Stimulated activated CD8-positive, alpha-beta memory T cell treated with anti-CD3 and anti-CD28 coated beads, Interleukin-15, amount 100 ng/mL, for 48 hours (primary cell): ENCODE measurements around the gene CFAP65.

Source experiments
- DNase-seq, 2 donors: peaks; one replicate each; pipeline ENCODE4 v3.0.0-alpha.2; 2020; ENCODE audit warnings: low read depth in 2 of 2

Gene CFAP65

DNA sequence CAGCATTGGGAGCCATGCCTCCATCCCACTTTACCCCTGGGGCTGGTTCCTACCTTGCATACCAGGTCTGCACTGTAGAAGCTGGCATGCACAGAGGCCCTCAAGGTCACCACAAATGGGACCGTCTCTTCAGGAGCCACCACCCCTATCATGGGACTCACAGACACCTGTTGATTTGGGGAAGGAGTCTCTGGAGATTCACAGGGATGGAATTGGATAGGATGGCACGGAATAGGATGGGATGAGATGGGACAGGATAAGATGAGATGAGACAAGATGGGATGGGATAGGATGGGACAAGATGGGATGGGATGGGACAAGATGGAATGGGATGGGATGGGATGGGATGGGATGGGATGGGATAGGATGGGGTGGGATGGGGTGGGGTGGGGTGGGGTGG is 32.0 kb downstream of the CFAP65 start:
- no peak for DNase-seq

- no peak for DNase-seq
Observed at GRCh38 chr2:219003979-219004378, 37.3 kb downstream of the CFAP65 start.

DNA sequence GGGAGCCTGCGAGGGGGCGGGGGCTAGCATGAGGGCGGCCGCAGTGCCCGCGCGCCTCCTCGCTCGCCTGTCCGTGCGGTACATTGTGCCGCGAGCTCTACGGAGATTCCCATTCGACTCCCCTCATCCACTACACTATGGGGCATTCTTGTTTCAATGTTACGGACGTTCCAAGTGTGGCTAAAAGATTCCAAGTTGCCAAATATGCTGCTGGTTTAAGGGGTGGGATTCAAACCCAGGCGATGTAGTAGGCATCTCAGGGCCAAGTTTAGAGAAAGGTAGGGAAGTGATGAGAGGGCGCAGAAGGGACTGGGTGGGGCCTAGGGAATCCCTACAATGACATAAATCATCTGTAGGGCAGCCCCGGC is 38.1 kb downstream of the CFAP65 start:
- DNase-seq, result no peak

DNA sequence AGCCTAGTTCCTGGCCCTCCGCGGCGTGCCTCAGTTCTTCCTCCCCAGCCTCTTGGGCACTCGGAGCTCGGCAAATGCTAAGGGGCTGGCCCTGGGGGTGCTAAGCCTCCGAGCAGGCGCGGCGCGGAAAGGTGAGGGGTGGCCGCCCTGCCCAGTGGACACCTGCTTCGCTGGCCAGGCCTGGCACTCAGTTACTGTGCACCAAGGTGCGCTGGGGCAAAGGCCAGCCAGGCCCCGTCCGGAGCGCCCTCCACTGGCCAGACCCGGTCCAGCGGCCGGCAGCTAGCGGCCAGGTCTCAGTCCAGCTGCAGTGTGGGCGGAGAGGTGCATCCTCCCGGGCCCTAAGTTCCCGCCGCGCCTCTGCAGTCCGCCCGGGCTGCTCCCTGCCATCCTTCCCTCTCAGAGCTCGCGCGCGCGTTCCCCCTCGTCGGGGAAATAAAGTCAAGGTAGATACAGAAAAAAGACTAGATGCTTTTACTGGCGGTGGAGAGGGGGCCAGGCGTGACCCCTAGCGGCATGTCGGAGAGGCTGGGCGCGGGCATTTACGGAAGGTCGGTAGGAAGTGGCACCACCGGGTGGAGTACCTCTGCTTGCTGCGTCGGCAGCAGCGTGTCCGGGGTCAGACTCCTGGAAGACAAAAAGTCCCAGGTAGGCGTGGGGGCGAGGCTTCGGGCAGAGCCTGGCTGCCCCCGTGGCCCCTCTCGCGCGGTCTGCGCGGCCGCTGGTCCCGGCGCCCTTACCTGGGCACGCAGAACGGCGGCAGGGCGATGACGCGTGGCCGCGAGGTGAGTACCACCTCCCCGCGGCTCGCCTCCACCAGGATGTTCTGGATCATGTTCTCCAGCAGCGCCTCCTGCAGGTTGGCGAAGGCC is 38.7 kb downstream of the CFAP65 start:
- DNase-seq, result peak in 1 of 2 donors; percentile 43

GRCh38 chr2:219001577-219002394 is 39.5 kb downstream of the CFAP65 start:
- no peak for DNase-seq

DNA sequence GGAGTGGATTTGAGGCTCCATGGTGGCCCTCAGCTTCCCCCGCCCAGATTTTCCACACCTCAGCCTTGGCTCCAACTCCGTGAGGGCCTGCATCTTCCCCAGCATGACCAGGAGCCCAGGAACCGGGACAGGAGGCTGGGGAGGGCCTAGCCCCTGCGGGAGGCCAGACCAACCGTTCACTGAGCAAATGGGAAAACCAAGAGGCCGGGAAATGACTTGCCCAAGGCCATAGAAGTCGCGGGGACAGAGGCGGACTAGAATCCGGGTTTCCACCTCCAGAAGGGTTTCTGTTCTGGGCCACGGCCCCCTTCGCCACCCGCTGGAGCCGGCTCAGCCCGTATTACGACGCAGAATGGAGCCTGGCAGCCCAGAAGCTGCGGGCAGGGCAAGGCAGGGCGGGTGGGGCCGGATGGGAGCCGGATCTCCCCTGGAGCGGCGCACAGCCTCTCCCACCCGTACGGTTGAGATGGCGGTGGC is 40.2 kb downstream of the CFAP65 start:
- DNase-seq, result no peak

GRCh38 chr2:219000569-219000960 is 40.8 kb downstream of the CFAP65 start:
- no peak for DNase-seq

DNA sequence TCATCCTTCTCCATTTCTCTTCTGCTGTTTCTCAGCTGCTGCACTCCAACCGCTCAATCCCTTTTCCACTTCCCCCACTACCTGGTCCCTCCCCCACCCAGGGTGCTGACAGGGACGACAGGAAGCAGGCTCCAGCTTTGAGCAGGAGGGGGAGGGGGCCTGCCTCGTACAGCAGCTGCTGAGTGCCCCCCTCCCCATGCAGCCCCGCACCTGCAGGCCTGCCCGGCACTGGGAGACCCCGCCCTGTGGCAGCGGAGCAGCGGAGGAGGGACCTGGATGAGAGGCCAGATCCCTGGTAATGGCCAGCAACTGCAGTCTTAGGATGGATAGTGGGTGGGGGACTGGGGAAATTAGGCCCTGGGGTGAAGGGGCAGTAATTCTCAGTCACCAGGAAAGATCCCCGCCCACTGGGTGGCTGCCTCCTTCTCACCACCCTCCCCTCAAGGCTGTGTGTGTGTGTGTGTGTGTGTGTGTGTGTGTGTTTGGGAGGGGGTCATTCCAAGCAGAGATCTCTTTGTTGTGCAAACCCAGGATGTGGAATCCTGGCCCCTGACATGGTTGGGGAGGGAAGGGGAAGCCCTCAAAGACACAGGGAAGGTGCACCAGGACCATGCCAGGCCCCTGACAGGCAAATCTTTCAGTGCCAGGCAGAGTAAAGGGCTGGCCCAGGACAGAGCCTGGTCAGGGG is 41.3 kb downstream of the CFAP65 start:
- no peak for DNase-seq

DNA sequence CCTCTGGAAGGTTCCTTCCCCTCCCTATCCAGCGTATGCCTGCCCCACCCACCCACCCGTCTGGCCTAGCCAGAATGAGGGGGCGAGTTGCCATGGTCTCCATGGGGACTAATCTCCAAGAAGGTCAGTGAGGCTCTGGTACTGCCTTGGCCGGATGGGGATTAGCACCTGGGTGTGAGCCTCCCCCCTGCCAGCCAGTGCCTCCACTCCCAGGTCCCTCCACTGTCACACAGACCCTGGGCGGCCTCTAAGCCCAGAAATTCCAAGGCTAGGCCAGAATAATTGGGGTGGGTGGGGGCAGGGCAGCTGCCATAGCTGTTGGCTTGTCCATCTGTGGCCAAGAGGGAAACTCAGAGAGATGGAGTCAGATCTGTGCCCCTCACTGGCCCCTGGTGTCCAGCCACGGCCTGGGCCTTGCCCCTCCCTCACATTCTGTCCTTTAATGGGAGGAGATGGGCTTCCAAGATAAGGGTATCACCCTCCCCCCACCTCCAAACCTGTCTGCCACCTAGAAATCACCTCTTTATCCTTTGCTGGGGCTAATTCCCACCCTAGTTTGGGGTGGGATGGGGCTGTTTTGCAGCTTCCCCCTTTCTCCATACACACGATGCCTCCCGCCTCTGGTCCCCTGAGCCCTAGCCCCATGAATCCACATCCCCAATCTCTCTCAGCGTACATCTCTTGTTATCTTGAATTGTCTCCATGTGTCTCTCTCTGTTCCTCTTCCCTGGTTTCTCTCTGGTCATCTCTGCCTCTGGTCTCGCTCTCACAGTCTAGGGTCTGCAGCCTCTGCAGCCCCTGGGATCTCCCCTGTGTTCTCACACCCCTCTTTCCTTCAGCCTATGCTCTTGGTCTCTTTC is 42.1 kb downstream of the CFAP65 start:
- DNase-seq, result no peak

DNA sequence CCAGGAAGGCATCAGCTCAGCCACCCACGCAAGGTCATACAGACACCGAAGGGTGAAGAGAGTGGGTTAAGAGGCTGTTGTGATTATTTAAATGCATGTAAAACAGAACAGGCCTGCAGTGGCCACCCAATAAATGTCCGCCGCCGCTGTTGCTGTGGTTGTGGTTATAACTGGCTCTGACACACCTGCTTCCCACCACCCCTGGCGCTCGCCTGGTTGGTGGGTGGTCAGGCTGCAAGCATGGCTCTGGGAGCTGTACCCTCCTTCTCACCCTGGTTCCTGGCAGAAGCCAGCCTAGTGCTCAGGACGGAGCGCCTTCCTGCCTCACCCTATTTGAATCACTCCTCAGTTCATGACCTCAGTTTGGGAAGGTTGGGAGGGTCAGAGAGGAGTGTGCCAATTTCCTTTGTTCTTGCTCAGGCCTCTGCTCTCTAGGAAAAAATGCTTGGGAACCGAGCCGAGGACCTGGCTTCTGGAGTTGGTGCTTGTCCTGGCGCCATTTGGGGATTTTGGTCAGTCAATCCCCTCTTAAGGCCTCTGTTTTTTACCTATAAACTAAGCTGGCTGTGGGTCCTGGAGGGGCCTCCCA is 42.8 kb downstream of the CFAP65 start:
- no peak for DNase-seq

- no peak for DNase-seq
Observed at GRCh38 chr2:218997731-218998130, 43.6 kb downstream of the CFAP65 start.

GRCh38 chr2:218996937-218997336 is 44.4 kb downstream of the CFAP65 start:
- DNase-seq, result no peak

DNA sequence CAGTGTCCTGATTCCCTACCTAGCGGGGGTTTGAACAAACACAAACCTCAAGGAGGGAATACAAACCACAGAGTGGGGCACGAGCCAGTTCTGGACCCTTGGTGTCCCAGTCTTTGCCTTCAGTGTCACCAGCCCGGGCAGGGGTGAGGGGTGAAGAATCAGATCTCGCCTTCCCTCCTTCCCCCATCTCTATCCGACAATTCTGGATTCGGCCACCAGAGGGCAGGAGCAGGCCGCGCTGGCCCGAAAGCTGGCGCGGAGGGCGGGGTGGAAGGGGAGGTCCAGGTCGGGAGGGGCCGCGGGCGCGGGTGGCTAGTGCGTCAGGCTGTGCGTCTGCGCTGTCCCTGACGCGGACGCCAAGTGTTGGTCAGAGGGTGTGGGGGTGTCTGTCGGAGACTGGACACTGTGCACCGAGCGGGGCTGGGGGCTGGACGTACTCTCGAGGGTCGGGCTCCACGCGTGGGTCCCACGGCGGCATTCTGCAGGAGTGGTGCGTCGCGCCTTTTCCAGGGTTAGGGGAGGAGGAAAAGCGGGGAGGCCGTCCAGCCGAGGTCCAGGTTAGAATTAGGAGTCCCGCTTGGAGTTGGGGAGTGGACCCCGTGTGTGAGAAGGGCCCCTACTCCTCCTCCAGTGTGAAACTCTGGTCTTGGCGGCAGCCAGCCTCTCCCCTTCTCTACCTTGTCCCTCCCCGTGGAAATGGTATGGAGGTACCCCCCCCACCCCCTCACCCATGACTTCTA is 45.2 kb downstream of the CFAP65 start:
- DNase-seq, result peak; percentile 67 to 68

DNA sequence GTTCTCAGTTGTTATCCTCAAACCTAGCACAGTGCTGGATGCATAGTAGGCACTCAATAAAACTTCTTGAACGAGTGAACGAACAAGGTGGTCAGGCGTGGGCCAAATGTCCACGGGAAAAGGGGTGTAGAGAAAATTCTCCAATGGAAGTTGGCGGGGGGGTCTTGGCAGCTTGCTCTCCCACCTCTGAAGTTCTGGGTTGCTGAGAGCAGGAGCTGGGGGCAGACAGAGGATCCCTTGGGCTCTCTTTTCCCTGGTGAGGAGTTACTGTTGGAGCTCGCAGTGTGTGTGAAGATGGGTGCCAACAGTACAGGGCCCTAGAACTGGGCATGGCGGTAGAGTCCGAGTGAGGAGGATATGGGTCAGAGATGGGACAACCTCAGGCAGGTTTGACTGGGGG is 45.8 kb downstream of the CFAP65 start:
- no peak for DNase-seq

GRCh38 chr2:218993345-218994315 is 47.7 kb downstream of the CFAP65 start, which contains the start of gene CRYBA2:
Gene CRYBA2 (minus strand): TSS chr2:218993422. CDS start chr2:218993176, 246 bp downstream.
- DNase-seq, result no peak

DNA sequence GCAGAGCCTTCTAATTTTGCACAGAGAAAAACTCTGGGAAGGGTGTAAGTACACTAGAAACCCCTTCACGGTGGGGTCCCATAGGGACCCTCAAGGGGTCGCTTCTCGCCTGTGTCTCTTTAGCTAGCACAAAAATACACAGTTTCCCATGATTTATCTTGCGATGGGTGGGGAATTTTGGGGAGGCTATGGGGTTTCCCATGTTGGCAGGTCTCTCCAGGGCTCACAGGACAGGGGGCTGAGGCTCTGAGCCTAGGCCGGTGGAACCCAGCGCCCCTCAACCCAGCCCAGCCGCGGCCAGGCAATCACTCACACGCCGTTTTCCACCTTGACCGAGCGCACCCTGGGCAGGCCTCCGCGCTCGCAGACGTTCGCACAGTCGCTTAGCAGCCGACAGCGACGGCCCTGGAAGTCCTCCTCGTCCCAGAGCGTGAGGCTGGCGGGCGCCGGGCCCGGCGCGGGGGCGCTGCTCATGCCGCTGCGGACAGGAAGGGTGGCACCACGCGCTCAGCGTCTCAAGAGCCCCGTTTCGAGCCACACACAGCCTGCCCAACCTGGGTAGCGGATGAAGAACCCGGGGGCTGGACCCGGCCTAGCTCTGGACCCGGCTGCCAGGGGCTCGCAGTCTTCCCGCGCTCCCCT is 48.5 kb downstream of the CFAP65 start:
- DNase-seq, result no peak

GRCh38 chr2:218992196-218992595 is 49.1 kb downstream of the CFAP65 start:
- no peak for DNase-seq

DNA sequence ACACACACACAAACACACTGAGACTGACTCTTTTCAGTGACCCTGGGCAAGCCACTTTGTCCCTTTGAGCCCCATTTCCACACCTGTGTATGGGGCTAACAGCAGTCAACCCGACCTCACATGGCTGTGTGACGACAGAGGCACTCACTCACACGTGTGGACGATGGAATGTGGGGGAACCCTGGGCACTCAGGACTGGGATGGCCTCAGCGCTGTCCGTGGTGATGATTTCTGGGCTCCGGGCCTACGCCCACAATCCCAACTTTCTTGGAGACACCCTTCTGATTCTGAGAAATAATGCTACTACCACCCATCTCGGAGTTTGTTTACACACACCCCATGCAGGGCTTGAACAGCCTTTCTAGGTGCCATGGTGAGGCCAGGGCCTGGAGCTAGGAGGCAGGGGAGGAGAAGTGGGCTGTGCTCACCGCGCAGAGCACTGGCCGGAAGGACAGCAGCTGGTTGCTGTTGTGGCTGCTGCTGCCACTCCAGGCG is 49.6 kb downstream of the CFAP65 start:
- no peak for DNase-seq
